Activated CD4-positive, alpha-beta T cell treated with anti-CD3 and anti-CD28 coated beads, Interleukin-2, amount 50 U/mL, for 48 hours (primary cell): Measurements from ENCODE around the gene KLHDC1.
"Not testable (repeated sequence)": the region's sequence is repeated elsewhere in the genome, so short reads cannot be mapped to it uniquely, and the experiment has no call there.

Experiments used
- DNase-seq, 2 experiments: peaks; one replicate each; pipeline ENCODE4 v3.0.0-alpha.2; 2020

The KLHDC1 gene

GRCh38 chr14:49727171-49727570, 34.3 kb downstream of the KLHDC1 start:
- no peak for DNase-seq

DNA sequence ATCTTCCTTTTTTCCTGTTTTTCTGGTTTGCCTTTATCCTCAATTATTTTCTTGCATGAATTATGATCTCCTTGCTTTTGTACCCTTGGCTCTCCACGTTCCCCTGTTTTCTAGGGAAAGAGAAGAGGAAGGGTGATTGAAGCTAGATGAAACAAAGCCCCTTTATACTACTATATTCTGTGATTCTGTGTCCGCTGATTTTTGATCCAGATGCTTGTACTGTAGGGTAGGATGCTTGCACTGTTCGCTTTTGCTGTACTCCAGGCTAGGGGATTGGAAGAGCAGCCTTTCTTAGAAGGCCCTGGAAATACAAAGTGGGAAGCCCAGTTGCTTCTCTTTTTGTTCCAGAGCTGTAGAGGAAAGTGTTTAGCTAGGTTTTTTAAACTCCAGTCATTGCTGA, 40.0 kb downstream of the KLHDC1 start:
- DNase-seq = no peak

DNA sequence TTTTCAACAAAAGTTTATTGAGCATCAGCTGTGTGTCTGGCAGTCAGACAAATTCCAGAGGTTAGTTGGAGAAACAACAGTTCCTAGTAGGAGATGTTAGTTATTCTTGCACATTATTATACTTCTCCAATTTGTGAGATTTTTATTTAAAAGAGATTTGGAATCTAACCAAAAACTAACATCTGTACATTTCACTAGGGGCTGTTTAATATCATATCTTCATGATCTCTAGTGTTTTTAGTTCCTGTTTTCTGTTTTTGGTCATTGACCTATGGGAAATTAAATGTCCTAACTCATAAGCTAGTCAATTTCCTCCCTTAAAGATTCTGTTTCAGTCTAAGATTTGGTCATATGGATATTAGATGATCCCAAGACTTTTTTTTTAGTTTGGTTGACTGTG, 40.9 kb downstream of the KLHDC1 start:
- DNase-seq = no peak

DNA sequence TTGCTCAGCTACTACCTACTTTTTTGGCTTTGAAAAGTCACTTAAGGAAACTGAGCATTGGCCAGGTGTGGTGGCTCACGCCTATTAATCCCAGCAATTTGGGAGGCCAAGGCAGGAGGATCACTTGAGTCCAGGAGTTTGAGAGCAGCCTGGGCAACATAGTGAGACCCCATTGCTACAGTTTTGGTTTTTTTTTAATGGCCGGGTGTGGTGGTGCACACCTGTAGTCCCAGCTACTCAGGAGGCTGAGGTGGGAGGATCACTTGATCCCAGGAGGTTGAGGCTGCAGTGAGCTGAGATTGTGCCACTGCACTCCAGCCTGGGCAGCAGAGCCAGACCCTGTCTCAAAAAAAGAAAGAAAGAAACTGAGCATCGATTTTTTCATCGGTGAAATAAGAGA, 42.7 kb downstream of the KLHDC1 start:
- DNase-seq = not testable (repeated sequence)

DNA sequence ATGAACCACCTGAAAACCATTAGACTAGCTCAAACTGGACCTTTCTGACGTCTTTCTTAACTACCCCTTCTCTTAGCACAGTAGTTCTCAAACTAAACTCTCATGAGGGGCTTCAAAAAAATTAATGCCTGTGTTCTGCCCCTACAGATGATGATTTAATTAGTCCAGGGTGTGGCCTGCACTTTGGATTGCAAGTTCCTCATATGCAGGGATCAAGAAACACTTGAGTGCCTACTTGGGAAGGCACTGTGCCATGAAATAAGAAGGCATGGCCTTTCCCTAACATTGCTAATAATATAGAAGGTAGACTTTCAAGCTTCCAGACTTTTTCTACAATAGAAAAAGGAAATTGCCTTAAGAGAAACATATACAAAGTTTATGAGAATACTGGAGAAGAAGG, 52.3 kb downstream of the KLHDC1 start:
- no peak for DNase-seq

GRCh38 chr14:49746476-49746875, 53.6 kb downstream of the KLHDC1 start:
- DNase-seq = not testable (repeated sequence)

GRCh38 chr14:49754570-49755097, 61.7 kb downstream of the KLHDC1 start:
- DNase-seq = no peak

GRCh38 chr14:49755378-49755777, 62.5 kb downstream of the KLHDC1 start:
- no peak for DNase-seq

DNA sequence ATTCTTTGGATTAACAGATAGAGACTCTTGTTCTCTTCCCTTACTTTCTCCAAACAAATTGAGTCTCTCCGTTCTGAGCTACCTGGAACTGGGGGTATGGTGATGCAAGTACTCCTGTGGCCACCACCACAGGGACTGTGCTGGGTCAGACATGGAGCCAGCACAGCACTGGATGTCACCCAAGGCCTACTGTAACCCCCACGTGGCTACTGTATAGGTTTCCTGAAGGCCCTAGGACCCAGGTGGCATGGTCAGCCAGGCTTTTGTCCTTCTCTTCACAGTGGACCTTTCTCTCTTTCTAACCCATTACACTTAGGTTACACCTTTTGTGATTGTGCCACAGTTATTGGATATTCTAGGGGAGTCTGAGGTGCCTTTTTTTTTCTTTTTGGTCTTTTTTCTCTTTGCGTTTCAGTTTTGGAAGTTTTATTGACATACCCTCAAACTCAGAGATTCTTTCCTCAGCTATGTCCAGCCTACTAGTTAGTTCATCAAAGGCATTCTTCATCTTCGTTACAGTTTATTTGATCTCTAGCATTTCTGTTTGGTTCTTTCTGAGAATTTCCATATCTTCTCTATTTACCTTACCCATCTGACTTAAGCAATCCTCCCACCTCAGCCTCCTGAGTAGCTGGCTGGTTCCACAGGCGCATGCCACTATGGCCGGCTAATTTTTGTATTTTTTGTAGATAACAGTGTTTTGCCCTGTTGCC, 69.1 kb downstream of the KLHDC1 start:
- no peak for DNase-seq

DNA sequence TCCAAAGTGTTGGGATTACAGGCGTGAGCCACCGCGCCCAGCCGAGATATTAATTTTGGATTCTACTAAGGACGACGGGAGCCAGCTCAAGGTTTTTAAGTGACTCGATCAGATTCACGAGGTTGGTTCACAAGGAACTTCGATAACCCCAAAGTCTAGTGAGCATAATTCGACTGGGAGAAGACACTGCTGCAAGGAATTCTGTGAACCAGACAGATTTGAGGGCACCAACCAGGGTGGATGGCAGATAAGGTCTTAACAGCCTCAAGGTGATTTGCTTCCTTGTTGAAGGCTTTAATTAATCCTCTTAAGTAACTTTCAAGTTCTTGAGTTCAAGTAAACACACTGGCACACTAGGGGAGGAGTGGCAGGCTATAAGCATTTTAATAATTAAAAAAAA, 73.9 kb downstream of the KLHDC1 start:
- DNase-seq = no peak

GRCh38 chr14:49767270-49767570, 74.3 kb downstream of the KLHDC1 start:
- DNase-seq = no peak

- DNase-seq = peak; percentile 86 to 89
Measured at GRCh38 chr14:49767571-49768300, 74.8 kb downstream of the KLHDC1 start, which contains the start of gene KLHDC2. KLHDC2 (plus strand) TSS chr14:49768153; CDS start chr14:49768469, 316 bp downstream.

DNA sequence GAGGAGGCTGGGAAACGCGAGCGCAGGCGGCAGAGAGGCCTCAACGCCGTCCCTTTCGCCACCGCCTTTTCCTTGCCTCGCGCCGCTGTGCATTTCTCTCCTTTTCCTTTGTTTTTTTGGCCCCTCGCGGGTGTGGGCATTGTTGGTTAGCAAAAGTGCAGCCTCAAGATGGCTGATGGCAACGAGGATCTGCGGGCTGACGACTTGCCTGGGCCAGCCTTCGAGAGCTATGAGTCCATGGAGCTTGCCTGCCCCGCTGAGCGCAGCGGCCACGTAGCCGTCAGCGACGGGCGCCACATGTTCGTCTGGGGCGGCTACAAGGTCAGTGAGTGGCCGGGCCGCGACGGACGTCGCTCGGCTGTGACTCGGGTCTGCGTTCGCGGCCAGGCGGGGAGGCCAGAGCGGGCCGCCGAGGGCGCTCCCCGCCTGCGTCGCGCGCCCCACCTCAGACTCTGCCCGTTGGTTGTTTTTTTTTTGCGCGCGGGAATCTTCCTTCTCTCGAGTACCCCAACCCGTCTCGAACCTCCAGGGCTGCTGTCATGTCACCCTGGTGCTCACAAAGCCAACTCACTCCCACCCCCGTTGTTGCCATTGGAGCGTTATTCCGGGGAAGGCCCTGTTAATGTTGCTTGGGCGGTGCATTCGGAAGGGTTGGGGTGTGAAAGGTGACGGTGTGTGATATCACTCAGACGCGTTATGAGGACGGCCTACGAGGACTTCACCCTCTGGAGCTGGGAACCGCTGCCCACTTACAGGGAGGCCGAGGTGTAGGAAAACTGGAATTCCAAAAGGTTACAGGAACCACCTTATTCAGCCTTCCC, 75.6 kb downstream of the KLHDC1 start:
- DNase-seq = peak; percentile 74 to 82

DNA sequence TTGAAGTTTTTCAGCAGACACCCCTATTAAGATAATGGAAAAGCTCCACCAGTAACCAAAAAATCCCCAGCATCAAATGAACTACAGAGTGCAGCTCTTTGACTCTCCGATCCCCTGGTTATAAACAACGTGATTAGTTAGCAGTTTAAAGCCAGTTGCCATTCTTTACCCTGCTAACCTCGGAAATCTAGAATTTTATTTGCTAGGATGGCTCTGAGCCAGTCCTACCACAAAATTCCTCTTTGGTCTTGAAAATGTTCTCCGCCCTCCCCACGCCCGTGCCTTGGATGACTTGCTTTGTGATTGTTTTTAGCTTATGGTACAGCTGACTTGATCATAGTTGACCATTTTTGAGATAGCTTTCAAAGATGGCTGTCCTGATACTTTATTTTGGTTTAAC, 76.3 kb downstream of the KLHDC1 start:
- DNase-seq = no peak

- no peak for DNase-seq
Measured at GRCh38 chr14:49769581-49770211, 76.8 kb downstream of the KLHDC1 start.

DNA sequence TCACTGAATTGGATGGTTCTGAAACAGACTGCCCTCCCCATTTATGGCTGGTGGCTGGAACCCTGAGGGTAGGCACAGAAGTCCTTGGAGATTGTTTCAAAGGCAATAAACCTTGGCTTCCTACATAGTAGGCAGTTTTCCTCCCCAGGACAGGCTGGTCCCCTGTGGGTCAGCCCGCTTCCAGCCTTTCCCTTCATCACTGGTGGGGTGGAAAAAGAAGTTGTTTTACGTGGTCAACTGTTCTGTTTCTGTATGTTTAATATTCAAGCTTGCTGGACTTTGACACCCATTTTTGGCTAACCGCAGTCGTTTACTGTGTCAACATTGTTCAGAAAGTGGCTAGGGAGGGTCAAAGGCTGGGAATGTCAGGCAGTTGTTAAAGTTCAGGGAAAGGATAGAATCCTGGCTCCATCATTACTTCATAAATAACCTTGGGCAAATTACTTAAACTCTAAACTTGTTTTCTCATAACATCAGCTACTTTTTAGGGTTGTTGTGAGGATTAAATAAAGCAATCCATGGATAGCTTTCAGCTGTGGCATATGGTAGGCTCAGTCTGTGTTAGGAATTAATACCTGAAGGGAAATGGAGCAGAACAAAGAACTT, 77.4 kb downstream of the KLHDC1 start:
- no peak for DNase-seq

- not testable (repeated sequence) for DNase-seq
Measured at GRCh38 chr14:49771691-49772090, 78.8 kb downstream of the KLHDC1 start.

GRCh38 chr14:49774106-49774505, 81.2 kb downstream of the KLHDC1 start:
- no peak for DNase-seq

GRCh38 chr14:49778421-49778820, 85.5 kb downstream of the KLHDC1 start:
- no peak for DNase-seq

GRCh38 chr14:49781040-49781439, 88.1 kb downstream of the KLHDC1 start:
- DNase-seq = not testable (repeated sequence)

- DNase-seq = no peak
Measured at GRCh38 chr14:49783394-49784014, 90.6 kb downstream of the KLHDC1 start.

- DNase-seq = no peak
Measured at GRCh38 chr14:49786315-49786714, 93.4 kb downstream of the KLHDC1 start.
